Rectal smooth muscle tissue (tissue), 1 donor: ENCODE results near the gene SCRT2.
A peak's percentile ranks its signal among the peaks of the same experiment; 100 is the strongest.

Experiments
- H3K27ac ChIP-seq: one replicate; pipeline ENCODE4 v1.7.0; 2013; ENCODE audit warnings: low read depth, low read length, inconsistent platforms
- H3K27me3 ChIP-seq: one replicate; pipeline ENCODE4 v1.7.0; 2013; ENCODE audit warnings: low read length; ENCODE audit not compliant: control insufficient read depth, insufficient read depth
- H3K36me3 ChIP-seq: one replicate; pipeline ENCODE4 v1.7.0; 2013; ENCODE audit warnings: low read length; ENCODE audit not compliant: control insufficient read depth, insufficient read depth
- H3K4me1 ChIP-seq: one replicate; pipeline ENCODE4 v1.7.0; 2013; ENCODE audit warnings: low read length; ENCODE audit not compliant: control insufficient read depth, insufficient read depth
- H3K4me3 ChIP-seq: one replicate; pipeline ENCODE4 v1.7.0; 2013; ENCODE audit warnings: low read length
- H3K9ac ChIP-seq: one replicate; pipeline ENCODE4 v1.7.0; 2013; ENCODE audit warnings: low read length

SCRT2 gene

GRCh38 chr20:665276-665675 lies 10.3 kb downstream of the SCRT2 start:
- Histone ChIP-seq H3K9ac (no peak overlapping the region), H3K27me3 (peaks cover 26% of the 10 kb centered on the region), H3K4me1 (no peaks in the 10 kb centered on the region), H3K27ac (no peak overlapping the region), H3K36me3 (no peaks in the 10 kb centered on the region), H3K4me3 (no peak overlapping the region)

DNA sequence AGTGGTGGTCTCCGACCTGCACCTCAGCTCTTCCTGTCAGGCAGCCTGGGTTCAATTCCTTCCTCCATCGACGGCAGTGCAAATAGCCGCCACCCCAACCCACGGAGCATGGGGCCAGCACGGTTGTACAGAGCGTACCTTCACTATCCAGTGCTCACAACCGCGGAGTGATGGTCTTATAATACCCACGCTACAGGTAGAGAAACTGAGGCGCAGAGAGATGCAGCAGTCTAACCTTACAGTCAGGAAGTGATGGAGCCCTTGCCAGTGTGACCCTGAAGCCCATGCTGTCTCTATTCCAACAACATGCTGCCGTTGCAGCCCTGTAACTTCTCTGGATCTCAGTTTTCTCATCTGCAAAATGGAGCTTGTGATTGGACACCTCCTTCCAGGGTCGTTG lies 11.0 kb downstream of the SCRT2 start:
- peaks cover 26% of the 10 kb centered on the region for H3K27me3 ChIP-seq
- no peak overlapping the region for H3K27ac ChIP-seq
- no peak overlapping the region for H3K4me3 ChIP-seq
- no peaks in the 10 kb centered on the region for H3K4me1 ChIP-seq
- no peak overlapping the region for H3K9ac ChIP-seq
- H3K36me3 ChIP-seq = no peaks in the 10 kb centered on the region

DNA sequence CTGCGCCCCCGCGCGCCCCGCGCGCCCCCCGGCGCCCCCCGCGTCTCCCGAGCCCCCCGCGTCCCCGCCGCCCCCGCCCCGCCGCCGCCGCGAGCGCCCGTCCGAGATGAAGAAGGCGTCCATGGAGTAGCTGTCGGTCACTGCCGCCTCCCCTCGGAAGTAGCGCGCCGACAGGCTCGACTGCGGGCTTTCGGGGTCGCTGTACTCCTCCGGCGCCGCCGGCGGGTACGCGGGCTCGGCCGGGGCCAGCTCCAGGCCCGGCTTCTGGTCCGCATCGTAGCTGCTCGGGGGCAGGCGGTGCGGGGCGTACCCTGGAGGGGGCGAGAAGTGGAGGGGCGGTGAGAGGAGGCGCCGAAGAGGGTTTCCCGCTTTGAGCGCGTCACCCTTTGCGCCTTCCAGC lies 11.5 kb downstream of the SCRT2 start:
- Histone ChIP-seq H3K27ac (no peak overlapping the region), H3K27me3 (peaks cover 29% of the 10 kb centered on the region), H3K36me3 (no peaks in the 10 kb centered on the region), H3K9ac (no peak overlapping the region), H3K4me3 (no peak overlapping the region), H3K4me1 (no peaks in the 10 kb centered on the region)

GRCh38 chr20:663315-664090 lies 12.1 kb downstream of the SCRT2 start:
- no peak overlapping the region for H3K4me3 ChIP-seq
- no peak overlapping the region for H3K27ac ChIP-seq

DNA sequence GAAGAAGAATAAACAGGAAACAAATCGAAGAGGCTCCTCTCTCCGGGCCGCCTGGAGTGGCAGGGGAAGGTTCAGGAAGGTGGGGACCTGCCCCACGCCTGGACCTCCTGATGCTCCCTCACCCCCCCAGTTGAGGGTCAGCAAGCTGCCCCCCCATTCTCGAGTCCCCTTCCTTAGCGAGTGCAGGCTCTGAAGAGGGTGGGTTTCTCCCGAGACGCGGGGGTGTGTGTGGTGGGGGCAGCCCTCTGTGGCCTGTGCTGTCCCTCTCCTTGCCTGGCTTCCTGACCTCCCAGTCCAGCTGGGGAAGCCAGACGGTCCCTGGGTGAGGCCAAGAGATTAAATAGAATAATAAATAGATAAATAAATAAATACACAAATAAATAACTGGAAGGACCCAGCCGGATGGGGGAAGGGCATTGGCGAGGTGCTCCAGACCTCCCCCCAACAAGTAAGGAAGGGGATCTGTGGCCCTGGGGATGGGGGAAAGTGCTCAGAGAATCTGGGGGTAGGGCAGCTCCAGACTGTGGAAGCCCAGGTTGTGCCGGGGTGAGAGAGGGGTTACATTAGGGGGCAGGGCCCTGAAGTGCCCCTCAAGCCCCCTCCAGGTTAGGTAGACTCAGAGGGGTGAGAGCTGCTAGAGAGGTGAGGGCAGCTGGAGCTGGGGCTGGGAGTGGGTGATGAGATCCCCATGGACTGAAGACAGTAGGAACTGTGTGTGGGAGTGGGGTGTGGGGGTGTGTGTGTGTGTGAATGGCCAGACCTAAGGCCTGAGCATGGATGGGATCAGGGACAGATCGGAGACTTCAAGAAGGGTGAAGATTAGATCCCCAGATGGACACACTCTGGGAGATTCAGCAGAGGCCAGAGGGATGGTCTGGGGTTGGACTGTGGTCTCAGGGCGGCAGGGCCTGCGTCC lies 13.1 kb downstream of the SCRT2 start:
- Histone ChIP-seq H3K27ac (no peak overlapping the region), H3K36me3 (no peaks in the 10 kb centered on the region), H3K4me1 (no peaks in the 10 kb centered on the region), H3K27me3 (peaks cover 28% of the 10 kb centered on the region), H3K4me3 (no peak overlapping the region), H3K9ac (no peak overlapping the region)

More at GRCh38 chr20:663315-664090, 12.1 kb downstream of the SCRT2 start:
- Histone ChIP-seq H3K9ac (no peak overlapping the region), H3K36me3 (no peaks in the 10 kb centered on the region), H3K27me3 (peaks cover 28% of the 10 kb centered on the region), H3K4me1 (no peaks in the 10 kb centered on the region)

- H3K4me3 ChIP-seq = no peak overlapping the region
- H3K27ac ChIP-seq = no peak overlapping the region
- H3K27me3 ChIP-seq = peaks cover 28% of the 10 kb centered on the region
- H3K9ac ChIP-seq = no peak overlapping the region
- no peaks in the 10 kb centered on the region for H3K4me1 ChIP-seq
- H3K36me3 ChIP-seq = no peaks in the 10 kb centered on the region
Measured at GRCh38 chr20:661474-662270, 13.9 kb downstream of the SCRT2 start.

DNA sequence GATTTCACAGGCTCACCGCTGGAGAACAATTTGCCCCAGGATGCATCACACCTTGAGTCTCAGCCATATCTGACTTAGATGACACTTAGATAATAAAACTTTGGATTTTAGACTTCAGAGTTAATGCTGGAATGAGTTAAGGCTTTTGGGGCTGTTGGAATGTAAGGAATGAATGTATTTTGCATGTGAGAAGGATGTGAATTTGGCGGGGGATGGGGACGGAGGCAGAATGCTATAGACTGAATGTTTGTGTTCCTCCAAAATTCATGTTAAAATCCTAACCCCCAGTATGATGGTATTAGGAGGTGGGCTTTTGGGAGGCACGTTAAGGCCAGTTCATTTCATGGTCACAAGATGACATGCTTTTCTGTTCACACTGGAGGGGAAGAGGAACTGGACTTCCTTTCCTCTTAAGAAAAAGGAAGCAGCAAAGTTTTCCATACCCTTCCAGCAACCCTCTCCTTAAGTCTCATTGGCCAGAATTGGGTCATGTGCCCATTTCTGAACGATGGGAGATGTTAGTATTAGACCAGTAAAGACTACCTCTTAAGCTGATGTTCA lies 16.8 kb downstream of the SCRT2 start:
- Histone ChIP-seq H3K27me3 (peaks cover 17% of the 10 kb centered on the region), H3K9ac (no peak overlapping the region), H3K36me3 (no peaks in the 10 kb centered on the region), H3K4me3 (no peak overlapping the region), H3K27ac (no peak overlapping the region), H3K4me1 (peaks cover 3% of the 10 kb centered on the region)

- H3K4me3 ChIP-seq = no peak overlapping the region
- no peak overlapping the region for H3K27ac ChIP-seq
- peaks cover 5% of the 10 kb centered on the region for H3K4me1 ChIP-seq
- no peak overlapping the region for H3K9ac ChIP-seq
- no peaks in the 10 kb centered on the region for H3K36me3 ChIP-seq
- peaks cover 17% of the 10 kb centered on the region for H3K27me3 ChIP-seq
Measured at GRCh38 chr20:658202-658601, 17.4 kb downstream of the SCRT2 start.

DNA sequence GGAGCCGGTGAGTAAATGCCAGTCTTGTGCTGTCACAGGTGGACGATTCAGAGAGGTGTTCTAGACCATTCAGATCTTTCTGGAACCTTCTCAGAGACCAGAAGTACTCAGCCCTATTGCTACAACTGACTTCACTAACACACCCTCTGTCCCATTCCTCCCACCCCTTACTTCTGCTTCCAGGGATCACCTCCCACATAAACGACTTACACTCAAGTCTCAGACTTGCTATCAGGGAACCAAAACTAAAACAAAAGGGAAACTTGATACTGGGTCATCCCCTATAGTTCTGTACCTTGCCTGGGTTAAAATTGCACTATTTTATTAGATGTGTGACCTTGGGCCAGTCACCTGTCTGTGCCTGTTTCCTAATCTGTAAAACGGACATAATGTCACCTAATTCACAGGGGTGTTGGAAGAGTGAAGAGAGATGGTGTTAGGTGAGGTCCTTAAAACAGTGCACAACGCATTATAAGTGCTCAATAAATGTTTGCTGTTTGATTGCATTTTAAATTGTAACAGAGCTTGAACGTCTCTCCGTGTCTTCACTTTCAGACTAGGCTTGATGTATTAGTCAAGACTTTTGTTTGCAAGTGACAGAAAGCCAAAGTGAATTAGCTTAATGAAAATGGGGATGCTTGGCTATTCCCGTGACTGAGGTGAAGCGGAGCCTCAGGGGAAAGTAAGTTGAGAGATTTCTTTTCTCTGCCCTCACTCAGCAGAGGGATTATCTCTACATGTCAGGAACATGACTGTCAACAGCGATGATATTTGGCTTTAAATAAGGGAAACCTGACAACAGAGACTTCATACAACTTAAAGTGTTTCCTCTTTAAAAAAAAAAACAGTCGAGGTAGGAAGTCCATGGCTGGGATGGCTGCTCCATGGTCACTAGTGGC lies 19.6 kb downstream of the SCRT2 start:
- Histone ChIP-seq H3K36me3 (no peaks in the 10 kb centered on the region), H3K27ac (no peak overlapping the region), H3K4me3 (no peak overlapping the region), H3K27me3 (peaks cover 6% of the 10 kb centered on the region), H3K4me1 (peaks cover 5% of the 10 kb centered on the region), H3K9ac (no peak overlapping the region)

DNA sequence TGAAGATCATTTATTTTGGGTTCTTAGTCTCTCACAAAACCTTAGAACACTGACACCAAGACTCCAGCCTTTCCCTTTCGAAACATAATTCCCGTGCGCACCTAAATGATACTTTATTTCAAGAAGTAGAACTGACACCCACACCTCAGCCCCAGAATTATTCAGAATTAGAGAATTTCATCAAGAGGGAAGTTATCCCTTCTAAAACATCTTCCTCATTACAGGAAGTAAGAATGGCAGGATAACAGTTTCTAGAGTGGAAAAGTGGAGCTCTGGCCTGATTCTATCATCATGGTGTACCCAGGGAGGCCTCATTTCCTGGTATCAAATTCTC lies 21.2 kb downstream of the SCRT2 start:
- H3K4me1 ChIP-seq = peaks cover 5% of the 10 kb centered on the region
- H3K4me3 ChIP-seq = no peak overlapping the region
- H3K9ac ChIP-seq = no peak overlapping the region
- H3K27me3 ChIP-seq = peaks cover 4% of the 10 kb centered on the region
- H3K36me3 ChIP-seq = no peaks in the 10 kb centered on the region
- H3K27ac ChIP-seq = no peak overlapping the region

GRCh38 chr20:653590-654416 lies 21.8 kb downstream of the SCRT2 start:
- Histone ChIP-seq H3K4me3 (peak overlapping the region; percentile 73), H3K36me3 (no peaks in the 10 kb centered on the region), H3K27ac (peak overlapping the region; percentile 50), H3K4me1 (peaks cover 5% of the 10 kb centered on the region), H3K27me3 (no peaks in the 10 kb centered on the region), H3K9ac (peak overlapping the region; percentile 13)
